Body of pancreas (tissue), 4 donors: Measurements from ENCODE around the gene SLC47A2. TPM values are rescaled to one million over a fixed set of nuclear protein-coding genes. Genes with fewer than 3 reads are reported as not detected.

Source experiments
- ATAC-seq: fragments of 150-250 bp; one replicate; pipeline ENCODE4 v1.9.1; 2016
- DNase-seq, 4 donors: peaks; one replicate each; pipeline ENCODE4 v3.0.0-alpha.2; 2019
- H3K27ac ChIP-seq, 4 donors: fragments of 200-600 bp; sonication (generic); 1 replicate in 3 of 4; 2 replicates in 1 of 4; pipeline versions ENCODE4 v1.5.1 to v1.6.1; 2016 to 2019; ENCODE audit warnings: mild to moderate bottlenecking in 1 of 4, mixed read lengths in 1 of 4, moderate library complexity in 1 of 4
- H3K27me3 ChIP-seq, 2 donors: fragments of 200-600 bp; sonication (generic); one replicate each; pipeline ENCODE4 v1.6.0; 2016; ENCODE audit warnings: mild to moderate bottlenecking in 1 of 2
- H3K36me3 ChIP-seq, 2 donors: fragments of 200-600 bp; sonication (generic); replicated peaks in 1 of 2; 2 replicates each; pipeline ENCODE4 v1.5.1; 2016; ENCODE audit warnings: low read depth in 2 of 2; ENCODE audit not compliant: insufficient read depth in 1 of 2
- H3K4me1 ChIP-seq: fragments of 200-600 bp; sonication (generic); one replicate; pipeline ENCODE4 v1.6.0; 2016
- H3K4me3 ChIP-seq, 2 donors: fragments of 200-600 bp; sonication (generic); 1 replicate in 1 of 2; 2 replicates in 1 of 2; pipeline ENCODE4 v1.5.1; 2016 to 2019
- H3K9me3 ChIP-seq, 3 donors: fragments of 200-600 bp; sonication (generic); 1 replicate in 2 of 3; 2 replicates in 1 of 3; pipeline ENCODE4 v1.5.1; 2016
- CTCF ChIP-seq, 7 experiments: fragments of 450-650 bp in 4 of 7; fragments of 200-600 bp in 3 of 7; sonication (generic) in 3 of 7; IDR thresholded peaks; one replicate each; pipeline ENCODE4 v1.5.1; 2016 to 2019; ENCODE audit warnings: antibody characterized with exemption in 7 of 7
- POLR2A ChIP-seq, 3 donors: fragments of 450-650 bp; IDR thresholded peaks; one replicate each; pipeline ENCODE4 v1.6.1; 2016; ENCODE audit warnings: antibody characterized with exemption in 3 of 3, mild to moderate bottlenecking in 2 of 3
- WGBS, 2 donors: methylation state at CpG; one replicate each; pipeline ENCODE4 v1.1.5; 2017; 5-methylcytosine and 5-hydroxymethylcytosine counted together
- intact Hi-C: fragments of 100-400 bp; cut with DNase I; formaldehyde crosslinking; loops from one replicate; pipeline ENCODE4 v1.15.1; 2023
- total RNA-seq, 2 donors: library from RNA; depleted of rRNA; stranded (reverse); fragments of >200 nt; gene quantifications; one replicate each; pipeline ENCODE4 v1.1.0, GENCODE V29; 2016

SLC47A2 gene
- total RNA-seq, 2 donors from 2014 or later = 0.26 TPM; not detected in 1

GRCh38 chr17:19755821-19756510 is 39.6 kb upstream of the SLC47A2 start:
- WGBS, 2 donors = 76 to 78% methylated on average over 7 to 8 of the region's 11 CpGs

GRCh38 chr17:19755392-19755791 is 39.0 kb upstream of the SLC47A2 start:
- whole genome bisulfite sequencing, 2 donors = 69 to 81% methylated on average over 3 to 6 of the region's 6 CpGs
- Histone ChIP-seq H3K4me3 (no peak overlapping the region), H3K4me1 (no peaks in the 10 kb centered on the region), H3K36me3 (no peaks in the 10 kb centered on the region), H3K9me3 (no peaks in the 10 kb centered on the region), H3K27me3 (no peaks in the 10 kb centered on the region), H3K27ac (no peak overlapping the region)
- intact Hi-C loops = loop anchor here (5.0 kb wide), 1 partner anchor 233 kb away; no protein-coding TSS in a partner anchor
- no peak for ATAC-seq
- no peak for TF ChIP-seq CTCF (IDR thresholded peaks at IDR 0.05)
- no peak for TF ChIP-seq POLR2A (IDR thresholded peaks at IDR 0.05)
- no peak for DNase-seq

More at GRCh38 chr17:19755821-19756510, 39.6 kb upstream of the SLC47A2 start:
- no peak for TF ChIP-seq CTCF (IDR thresholded peaks at IDR 0.05)
- no peak for TF ChIP-seq POLR2A (IDR thresholded peaks at IDR 0.05)
- ATAC-seq (no peak), DNase-seq (no peak)
- no peaks in the 10 kb centered on the region for H3K9me3 ChIP-seq
- intact Hi-C loops = loop anchor here (5.0 kb wide), 1 partner anchor 234 kb away; no protein-coding TSS in a partner anchor
- no peaks in the 10 kb centered on the region for H3K4me1 ChIP-seq
- H3K4me3 ChIP-seq = no peak overlapping the region
- no peaks in the 10 kb centered on the region for H3K27me3 ChIP-seq
- H3K36me3 ChIP-seq = no peaks in the 10 kb centered on the region
- H3K27ac ChIP-seq = no peak overlapping the region

DNA sequence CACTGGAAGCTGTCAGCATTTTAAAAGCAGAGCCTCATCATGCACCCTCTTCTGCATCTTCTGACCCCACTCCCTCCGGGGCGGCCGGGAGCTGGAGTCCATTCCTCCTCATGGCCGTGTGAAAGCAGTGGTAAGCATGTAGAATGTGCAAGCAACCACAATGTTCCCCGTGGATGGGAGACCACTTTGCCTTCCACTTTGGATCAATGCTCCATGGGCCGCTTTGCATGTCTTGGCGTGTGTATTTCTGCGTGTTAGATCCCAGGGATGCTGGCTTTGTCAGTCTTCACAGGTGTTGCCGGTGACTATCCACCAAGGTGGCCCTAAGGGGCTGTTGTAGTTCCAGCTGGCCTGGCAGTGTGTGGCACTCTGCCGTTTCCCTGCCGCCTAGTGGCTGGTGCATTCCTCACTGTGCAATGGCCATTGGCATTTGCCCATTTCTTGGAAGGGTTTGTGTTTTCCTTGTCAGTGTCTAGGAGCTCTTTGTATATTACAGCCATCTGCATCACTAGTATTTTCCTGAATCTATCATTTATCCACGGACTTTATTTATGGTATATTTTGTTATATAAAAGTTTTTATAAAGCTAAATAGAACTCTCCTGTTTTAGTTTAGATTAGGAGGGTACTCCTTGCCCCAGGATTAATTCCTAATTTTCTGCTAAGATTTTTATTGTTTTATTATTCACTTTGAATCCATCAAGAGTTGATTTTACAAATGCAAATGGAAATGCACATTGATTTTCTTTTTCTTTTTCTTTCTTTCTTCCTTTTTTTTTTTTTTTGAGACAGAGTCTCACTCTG is 37.5 kb upstream of the SLC47A2 start:
- WGBS, 2 donors = 55 to 62% methylated on average over 12 of the region's 12 CpGs
- TF ChIP-seq CTCF (IDR thresholded peaks at IDR 0.05) (peak; percentile 44 to 74 (median 61)), POLR2A (IDR thresholded peaks at IDR 0.05) (no peak)
- Histone ChIP-seq H3K4me3 (no peak overlapping the region), H3K4me1 (no peaks in the 10 kb centered on the region), H3K9me3 (no peaks in the 10 kb centered on the region), H3K27ac (no peak overlapping the region), H3K36me3 (no peaks in the 10 kb centered on the region), H3K27me3 (no peaks in the 10 kb centered on the region)
- DNase-seq = peak; percentile 47 to 74 (median 57)
- intact Hi-C loops = no loop called here
- peak; percentile 64 for ATAC-seq

DNA sequence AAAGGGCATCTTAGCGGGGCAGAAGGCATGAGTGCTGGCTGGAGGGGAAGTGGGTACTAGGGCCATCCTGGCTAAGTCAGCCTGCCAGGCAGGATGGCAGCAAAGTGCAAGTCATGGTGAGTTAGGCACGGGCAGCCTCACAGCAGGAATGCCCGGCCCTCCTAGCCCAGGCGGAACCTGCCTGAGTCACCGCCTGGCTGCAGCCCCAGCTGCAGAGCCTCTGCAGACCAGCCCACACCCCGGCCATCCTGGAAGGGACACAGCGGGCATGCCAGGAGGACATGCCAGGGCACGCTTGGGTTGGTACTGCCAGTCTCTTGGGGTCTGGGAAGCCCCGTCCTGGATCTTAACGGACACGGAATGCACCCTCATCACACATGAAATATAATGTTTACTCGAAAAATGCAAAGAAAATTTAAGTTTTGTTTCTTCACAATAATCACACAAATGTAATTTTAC is 36.7 kb upstream of the SLC47A2 start:
- ATAC-seq = peak; percentile 58
- intact Hi-C loops = no loop called here
- no peak overlapping the region for H3K27ac ChIP-seq

More for the DNA sequence above, 36.7 kb upstream of the SLC47A2 start:
- 60 to 79% methylated on average over 7 to 12 of the region's 12 CpGs for WGBS, 2 donors
- H3K4me1 ChIP-seq = peaks cover 8% of the 10 kb centered on the region
- no peak for TF ChIP-seq POLR2A (IDR thresholded peaks at IDR 0.05)
- no peak for TF ChIP-seq CTCF (IDR thresholded peaks at IDR 0.05)
- H3K4me3 ChIP-seq = no peak overlapping the region
- no peaks in the 10 kb centered on the region for H3K27me3 ChIP-seq
- H3K9me3 ChIP-seq = no peaks in the 10 kb centered on the region
- peak in 3 of 4 donors; percentile 32 to 66 (median 40) for DNase-seq
- H3K36me3 ChIP-seq = no peaks in the 10 kb centered on the region
